Measurements from ENCODE around the gene GPR78.

GPR78 gene

DNA sequence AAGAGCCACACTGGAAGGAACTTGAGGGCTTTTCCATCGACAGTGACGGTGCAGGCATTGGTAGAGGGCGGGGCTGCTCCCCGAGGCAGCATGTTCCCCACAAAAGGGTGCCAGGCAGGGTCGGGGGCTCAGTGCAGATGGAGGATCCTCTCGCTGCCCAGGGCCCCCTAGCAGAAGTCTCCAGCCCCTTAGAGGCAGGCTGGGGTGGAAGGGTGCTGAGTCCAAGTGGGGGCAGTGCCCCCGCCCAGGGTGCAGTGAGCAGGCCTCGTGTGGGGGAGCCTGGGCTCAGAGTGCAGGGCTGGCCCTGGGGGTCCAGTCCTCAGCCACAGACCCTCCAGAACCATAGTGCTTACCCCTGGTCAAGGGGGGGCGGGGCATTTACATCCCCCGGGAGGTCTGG is 21.4 kb downstream of the GPR78 start:
- DNase-seq: no peak

DNA sequence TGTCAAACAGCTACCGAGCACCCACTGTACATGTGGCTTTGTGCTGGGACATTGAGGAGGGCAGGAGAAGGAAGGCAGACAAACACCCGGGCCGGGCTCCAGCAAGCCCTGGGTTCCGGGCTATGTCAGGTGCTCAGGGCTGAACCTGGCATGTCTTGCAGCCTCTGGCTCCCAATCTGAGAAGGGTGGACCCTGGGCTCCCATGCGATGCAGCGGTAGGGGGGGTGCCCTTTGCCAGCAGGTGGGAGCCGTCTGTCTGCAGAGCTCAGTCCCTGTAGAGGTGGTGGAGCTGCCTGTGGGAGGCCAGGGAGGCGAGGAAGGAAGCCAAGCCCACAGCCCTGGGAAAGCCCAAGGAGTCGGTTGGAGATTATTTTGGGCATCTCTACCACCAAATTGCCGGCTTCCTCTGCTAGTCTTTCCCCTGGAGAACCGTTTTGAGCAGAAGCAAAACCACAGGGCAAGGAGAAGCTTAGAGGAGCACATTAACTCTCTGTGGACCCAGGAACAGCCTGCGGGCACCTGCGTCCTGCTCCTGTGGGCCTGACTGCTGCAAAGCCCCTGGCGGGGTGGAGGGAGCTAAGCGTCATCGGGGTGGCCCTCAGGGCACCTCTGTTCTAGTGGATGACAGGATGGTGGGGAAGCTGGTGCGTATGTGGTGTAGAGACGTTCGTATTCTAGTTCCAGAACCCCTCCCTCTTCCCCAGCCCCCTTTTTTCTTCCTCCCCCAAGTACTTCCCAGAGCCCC is 22.7 kb downstream of the GPR78 start:
- DNase-seq: no peak

DNA sequence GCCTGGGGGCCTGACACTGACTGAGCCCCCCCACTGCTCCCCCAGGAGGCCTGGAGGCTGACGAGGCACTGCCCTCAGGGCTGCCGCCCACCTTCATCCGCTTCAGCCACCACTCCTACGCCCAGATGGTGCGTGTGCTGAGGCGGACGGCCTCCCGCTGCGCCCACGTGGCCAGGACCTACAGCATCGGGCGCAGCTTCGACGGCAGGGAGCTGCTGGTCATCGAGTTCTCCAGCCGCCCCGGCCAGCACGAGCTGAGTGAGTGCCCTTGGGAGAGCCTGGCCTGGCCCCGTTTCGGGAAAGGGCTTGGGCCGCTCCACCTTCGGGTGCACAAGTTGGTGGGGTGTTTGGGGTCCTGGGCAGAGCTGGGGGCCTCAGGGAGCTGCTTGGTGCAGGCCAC is 23.7 kb downstream of the GPR78 start:
- no peak for DNase-seq

DNA sequence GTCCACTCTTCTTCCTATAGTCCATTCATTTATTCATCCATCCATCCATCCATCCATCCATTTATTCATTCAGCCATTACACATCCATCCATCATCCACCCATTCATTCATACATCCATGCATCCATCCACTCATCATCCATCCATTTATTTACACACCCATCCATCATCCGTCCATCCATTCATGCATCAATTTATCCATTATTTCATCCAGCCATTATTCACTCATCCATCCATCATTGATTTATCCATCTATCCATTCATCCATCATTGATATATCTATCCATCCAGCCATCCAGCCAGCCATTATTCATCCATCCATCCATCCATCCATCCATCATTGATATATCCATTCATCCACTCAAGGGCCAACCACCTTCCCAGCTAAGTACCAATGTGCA is 25.1 kb downstream of the GPR78 start:
- no peak for DNase-seq

DNA sequence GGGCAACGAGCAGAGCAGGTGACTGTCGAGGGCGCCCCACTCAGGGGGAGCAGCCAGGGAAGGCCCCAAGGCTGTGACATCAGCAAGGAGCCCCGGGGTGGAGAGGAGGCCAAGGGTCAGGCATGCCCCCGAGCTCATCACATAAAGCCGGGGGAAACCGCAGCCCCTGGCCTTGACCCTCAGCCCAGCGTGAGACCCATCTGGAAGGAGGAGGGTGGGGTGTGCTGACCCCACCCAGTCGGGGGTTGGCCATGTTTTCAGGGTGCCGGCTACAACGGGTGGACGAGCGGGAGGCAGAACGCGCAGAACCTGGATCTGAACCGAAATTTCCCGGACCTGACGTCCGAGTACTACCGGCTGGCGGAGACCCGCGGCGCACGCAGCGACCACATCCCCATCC is 26.3 kb downstream of the GPR78 start:
- DNase-seq: no peak

DNA sequence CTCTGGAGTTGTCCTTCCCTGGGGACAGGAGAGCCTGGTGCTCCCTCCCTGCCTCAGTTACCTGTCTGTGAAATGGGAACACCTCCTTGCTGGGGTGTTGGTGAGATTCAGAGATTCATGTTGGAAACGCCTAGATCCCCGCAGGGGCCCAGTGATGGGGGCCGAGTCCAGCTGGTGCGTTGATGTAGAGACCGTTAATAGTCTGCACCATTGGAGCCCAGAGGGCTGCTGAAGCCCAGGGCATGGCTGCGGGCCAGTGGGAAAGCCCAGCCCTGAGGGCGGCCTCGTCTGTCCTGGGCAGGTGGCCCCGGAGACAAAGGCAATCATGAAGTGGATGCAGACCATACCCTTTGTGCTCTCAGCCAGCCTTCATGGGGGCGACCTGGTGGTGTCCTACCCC is 26.8 kb downstream of the GPR78 start:
- DNase-seq: no peak

DNA sequence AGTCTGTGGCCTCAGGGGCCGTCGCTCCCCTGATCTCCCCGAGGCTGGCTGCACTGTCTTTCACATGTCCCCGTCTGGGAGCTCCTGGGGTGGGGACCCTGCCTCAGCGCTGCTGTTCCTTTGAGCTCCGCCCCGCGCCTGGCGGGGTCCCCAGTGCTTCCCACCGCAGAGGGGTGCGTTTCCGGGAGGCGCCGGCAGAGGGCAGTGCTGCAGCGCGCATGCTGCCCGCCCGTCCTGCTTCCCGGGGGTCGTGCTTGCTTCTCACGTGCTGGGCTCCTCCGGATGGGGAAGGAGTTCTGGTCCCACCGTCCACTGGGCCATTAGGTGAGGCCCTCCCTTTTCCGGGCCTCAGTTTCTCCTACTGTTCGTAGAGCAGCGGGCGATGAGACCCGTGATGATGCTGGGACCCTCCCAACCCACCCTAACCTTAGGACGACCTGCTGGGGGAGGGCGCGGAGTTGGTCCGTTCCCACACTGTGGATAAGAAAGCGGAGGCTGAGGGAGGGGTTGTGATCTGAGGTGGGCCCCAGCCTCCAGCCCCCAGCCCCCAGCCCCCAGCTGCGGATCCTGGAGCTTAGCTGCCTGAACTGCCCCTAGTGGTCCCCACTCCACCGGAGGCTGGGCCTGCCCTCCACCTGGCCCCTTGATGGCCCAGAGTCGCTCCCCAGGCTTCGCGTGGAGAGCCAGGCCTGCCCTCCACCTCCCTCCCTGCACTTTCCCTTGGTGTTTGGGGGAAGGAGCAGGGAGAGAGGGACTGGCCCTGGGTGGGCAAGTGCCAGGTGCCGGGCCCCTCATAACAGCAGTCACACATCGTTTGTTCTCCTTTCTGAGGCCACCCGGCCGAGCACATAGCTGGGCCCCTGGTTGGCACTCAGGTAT is 27.6 kb downstream of the GPR78 start:
- no peak for DNase-seq

DNA sequence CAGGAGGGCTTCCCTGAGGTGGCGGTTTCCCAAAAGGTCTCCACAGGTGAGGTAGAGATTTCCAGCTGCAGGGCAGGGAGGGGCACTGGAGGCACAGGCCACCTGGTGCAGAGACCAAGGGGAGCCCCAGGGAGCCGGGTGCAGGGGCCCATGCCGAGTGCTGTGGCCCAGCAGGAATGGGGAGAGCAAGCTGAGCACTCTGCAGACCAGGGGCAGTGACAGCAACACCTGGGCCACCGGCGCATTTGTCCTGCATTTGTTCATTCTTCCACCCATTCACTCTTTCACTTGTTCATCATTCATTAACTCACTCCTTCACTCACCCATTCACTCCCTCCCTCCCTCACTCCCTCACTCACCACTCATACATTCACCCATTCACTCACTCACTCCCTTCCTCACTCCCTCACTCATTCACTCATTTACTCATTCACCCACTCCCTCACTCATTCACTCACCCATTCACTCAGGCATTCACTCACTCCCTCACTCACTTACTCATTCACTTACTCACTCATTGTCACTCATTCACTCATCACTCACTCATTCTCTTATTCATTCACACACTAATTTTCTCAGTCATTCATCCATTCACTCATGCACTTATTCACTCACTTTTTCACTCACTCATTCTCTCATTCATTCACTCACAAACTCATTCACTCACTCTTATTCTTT is 28.7 kb downstream of the GPR78 start:
- DNase-seq: no peak

DNA sequence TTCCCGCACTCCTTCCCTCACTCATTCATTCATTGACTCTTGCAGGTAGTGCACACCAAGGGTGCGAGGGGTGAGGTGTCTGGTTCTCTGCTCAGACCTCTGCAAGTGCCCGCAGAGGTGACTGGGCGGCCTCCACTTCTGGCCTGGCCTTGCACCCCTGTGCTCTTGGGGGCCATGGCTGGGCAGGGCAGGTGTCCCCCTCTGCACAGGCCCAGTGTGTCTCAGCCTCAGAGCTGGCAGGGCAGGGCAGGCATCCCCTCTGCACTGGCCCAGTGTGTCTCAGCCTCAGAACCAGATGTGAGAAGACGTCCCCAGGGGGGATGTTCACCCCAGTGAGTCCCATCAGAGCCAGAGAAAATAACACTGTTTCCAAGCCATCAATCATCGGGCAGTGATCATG is 29.2 kb downstream of the GPR78 start:
- DNase-seq: no peak

DNA sequence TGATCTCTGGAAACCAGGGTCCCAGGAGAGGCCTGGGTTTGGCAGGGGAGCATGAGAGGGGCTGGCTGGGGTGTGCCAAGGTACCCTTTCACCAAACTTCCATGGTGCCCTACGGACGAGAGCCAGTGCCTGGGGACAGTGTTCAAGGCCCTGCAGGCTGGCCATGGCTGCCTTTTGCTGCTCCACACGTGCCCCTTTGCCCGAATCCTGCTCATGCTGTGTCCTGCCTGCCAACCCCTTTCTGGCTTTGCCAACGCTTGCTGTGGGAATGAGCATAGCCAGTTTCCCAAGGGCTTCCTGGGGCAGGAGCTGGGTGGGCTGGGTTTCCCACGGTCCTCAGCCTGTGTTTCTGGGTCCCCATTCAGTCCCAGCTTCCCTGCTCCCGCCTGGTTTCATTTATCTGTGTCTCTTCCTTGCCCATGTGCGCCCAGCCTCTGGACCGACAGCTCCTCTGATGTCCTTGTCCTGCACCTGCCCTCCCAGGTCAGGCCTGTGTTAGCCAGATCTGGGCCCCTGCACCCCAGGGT is 29.7 kb downstream of the GPR78 start:
- no peak for DNase-seq

DNA sequence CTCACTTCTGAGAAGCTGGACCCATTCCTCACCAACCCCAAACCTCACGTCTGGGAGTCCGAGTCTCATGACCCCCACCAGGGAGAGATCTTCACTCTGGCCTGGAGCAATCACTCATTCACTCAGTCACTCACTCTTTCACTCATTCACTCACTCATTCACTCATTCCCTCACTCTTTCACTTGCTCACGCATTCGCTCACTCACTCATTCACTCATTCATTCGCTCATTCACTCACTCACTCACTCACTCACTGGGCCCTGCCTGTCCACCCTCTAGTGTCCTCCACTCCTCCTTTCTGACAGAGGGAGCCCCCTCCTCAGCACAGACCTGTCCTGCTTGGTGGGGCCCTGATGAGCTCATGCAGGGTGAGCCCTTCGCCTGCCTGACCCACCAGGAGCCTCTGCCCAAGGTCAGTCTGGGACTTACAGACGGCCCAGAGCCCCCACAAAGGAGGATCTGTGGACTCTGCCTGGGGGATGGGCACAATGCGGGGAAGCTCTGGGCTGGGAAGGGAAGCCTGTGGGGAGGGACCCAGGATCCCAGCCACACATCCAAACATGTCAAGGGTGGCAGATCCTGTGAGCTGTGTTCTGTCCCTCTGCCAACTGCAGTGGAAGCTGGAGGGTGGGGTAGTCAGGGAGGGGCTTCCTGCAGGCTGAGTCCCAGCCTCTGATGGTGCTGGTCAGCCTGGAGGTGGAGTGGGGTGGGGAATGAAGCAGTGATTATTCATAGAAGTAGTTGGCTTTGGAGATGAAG is 30.8 kb downstream of the GPR78 start:
- DNase-seq: no peak

DNA sequence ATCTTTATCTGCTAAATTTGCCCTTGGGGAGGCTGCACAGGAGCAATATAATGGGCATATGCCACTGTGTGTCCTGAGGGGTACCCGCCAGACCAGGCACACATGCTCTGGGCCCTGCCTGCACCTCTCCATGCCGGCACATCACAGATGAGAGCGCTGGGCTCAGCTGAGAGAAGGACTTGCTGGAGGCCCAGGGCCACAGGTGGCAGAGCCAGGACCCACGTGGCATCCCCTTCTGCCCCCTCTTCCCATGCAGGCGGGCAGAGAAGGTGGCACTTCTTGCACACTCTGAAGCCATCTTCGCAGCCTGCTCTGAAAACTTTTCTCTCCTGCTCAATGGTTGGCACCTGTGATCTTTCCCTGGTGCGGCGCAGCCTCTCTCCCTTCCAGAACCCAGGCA is 32.5 kb downstream of the GPR78 start:
- no peak for DNase-seq

DNA sequence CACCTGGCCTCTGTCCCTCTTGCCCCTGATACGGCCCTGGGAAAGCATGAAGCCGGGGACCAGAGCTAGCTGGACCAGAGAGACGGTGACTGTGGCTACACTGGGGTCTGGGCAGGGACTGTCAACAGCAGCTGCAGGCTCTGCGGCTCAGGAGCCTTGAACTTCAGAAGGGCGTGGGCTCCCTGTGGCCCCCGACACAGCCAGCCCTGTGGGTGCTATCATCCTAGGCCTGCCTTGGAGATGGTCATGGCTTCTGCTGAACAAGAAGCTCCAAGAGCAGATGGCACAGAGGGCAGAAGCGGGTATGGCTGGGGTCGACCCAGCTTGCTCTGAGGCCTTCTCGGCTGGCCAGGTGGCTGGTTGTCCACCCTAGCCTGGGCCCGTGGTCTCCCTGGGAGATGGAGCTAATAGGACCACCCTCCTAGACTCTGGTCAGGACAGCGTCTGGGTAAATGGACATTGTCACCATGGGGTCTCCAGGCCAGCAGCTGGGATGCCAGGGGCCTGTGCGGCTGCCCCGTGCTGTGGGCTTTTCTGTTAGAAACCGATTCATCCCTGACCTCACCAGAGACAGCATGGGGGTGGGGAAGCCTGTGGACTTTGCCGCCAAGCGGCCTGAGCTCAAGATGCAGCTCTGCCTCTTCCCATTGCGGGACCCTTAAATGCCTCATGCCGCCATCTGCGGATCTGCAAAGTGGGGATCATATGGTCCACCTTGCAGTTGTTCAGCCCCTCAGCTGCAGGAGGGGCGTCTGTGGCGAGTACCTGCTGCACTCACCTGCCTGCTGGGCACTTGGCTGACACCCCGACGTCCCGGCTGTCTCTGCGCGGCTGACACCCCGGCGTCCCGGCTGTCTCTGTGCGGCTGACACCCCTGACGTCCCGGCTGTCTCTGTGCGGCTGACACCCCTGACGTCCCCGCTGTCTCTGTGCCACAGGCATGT is 33.5 kb downstream of the GPR78 start:
- no peak for DNase-seq

DNA sequence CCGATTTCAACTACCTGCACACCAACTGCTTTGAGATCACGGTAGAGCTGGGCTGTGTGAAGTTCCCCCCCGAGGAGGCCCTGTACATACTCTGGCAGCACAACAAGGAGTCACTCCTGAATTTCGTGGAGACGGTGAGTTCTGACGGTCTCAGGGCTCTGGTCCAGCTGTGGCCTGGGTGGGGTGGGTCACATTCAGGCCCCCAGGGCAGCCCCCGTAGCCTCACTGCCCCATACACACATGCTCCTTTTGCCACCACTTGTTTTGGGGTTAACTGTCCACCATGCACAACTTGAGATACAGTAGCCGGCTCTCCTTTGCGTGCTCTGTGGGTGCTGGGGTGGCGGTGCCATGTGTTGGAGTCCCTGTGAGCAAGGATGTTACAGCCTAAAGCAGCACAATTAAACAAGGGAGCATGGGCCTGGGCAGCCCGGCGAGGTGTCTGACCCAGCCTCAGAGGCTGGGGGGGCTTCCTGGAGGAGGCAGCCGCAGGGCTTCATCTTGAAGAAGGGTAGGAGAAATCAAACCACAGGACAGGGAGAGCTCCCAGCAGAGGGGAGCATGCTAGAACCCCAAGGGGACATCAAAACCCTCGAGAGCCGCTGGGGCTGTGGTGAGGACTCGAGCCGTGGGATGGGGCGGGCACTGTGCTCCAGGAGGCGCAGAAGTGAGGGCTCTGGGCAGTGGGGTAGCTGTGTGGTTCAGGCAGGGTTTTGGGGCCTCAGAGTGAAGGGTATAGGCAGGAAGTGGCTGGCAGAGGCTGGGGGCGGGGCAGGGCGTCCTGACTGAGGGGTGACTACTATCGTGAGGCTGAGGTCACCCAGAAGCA is 34.4 kb downstream of the GPR78 start:
- no peak for DNase-seq

DNA sequence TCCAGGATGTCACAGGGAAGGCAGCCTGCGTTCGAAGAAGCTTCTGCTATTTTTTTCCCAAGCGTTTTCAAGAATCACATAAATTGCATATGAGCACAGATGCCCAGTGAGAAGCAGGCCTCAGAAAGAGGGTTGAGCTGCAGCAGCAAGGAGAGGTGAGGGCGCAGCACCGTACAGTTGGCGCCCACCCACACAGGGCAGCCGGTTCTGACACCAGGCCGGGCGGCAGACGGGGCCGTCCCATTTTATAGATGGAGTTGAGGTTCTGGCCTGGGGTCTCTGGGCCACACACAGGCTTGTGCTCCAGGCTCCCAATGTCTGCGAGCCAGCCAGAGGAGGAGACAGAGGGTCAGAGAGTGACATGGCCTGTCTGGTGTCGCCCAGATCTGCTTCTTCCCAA is 35.2 kb downstream of the GPR78 start:
- DNase-seq: no peak

DNA sequence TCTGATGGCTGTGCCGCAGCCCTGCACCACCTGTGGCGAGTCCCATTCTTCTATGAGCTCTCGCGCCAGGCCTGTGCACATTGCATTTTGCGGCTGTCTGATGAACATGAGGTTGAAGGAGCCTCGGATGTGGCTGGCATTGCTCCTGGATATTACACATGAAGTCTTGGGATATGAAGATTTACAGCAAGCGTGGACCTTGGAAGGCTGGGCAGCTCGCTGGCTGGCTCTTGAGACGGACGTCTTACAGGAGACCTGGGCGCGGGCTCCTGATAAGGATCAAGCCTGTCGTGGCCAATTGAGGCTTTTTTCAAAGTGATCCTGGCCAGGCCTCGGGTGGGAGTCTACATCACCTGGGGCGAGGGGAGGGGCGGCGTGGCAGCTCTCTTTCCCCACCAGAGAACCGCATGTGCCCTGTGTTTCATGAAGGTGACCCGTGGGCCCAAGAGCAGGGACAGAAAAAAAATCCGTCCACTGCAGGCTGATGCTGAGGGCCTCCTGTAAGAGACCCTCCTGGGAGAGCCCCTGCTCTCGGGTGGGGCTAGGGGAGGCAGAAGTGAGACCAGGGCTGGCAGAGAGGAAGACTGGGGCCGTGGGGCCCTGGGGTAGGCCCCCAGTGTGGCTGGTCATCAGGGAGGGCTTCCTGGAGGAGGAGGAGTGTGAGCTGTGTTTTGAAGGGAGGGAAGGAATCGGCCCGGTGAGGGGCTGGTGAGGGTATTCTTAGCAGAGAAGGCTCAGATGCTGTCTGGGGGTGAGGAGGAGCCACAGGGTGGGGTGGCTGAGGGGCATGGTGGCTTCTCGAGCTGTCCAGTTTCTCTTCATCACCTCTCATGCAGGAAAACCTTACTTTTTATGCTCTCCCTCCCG is 36.0 kb downstream of the GPR78 start:
- DNase-seq: no peak

DNA sequence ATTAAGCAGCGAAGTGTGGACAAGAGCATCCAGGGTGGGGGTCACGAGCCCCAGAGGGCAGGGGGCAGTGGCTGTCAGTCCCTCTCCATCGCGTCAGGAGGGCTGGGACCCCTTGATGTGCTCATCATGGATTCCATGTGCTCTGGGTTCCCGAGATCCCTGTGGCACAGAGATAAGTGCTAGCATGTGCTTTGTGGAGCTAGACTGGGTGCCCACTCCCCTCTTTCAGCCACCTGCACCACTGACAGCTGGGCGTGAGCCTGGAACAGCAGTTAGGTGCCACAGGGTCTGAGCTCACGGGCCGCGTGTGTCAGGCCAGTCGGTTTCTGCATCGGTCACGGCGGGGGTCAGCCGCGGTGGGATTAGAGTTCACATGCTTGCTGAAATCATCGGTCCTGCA is 36.6 kb downstream of the GPR78 start:
- no peak for DNase-seq

DNA sequence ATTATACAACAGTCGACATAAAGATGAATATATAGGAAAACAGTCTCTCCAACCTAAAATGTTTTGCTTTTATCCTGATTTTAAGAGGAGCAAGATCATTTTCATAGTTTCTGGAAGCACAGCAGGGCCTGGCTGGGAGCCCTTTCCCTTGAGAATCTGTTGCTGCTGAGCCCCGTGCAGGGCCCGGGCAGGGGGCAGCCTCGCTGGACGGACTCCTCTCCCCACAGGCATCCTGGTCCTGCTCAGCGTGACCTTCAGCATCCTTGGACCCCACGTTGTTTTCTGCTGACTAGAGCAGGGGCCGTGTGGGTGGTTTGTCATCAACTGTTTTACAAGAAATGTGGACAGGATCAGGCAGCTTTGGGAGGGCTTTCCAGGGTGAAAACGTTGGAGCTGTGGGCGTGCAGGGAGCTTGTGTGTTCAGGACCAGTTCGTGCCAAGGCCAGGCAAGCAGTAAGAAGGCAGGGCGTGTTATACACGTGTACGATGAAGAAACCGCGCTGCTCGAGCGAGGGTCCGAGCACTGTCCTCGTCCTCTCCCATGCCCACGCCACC is 37.4 kb downstream of the GPR78 start:
- no peak for DNase-seq

DNA sequence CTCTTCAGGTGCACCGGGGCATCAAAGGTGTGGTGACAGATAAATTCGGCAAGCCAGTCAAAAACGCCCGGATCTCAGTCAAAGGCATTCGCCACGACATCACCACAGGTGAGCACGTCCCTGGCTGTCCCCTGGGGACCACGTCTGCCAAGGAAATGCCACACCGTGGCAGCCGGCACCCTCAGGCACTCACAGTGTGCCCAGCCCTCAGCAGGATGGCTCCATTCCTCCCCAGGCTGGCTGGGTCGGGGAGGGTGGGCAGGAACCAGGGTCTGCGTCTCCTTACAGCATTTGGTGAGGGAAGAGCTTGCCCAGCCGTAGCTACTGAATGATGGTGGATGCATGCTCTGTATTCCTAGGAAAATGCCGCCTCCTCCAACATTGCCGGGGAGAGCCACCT is 38.2 kb downstream of the GPR78 start:
- DNase-seq: no peak
